Mucosa of stomach (tissue), 1 donor: ENCODE data around the gene TRIM47.

Source experiments
- H3K27me3 ChIP-seq: one replicate; pipeline ENCODE4 v1.7.0; 2013; ENCODE audit warnings: mild to moderate bottlenecking, low read length; ENCODE audit not compliant: control insufficient read depth, insufficient read depth
- H3K36me3 ChIP-seq: one replicate; pipeline ENCODE4 v1.7.0; 2013; ENCODE audit warnings: low read length; ENCODE audit not compliant: control insufficient read depth, insufficient read depth
- H3K4me1 ChIP-seq: one replicate; pipeline ENCODE4 v1.7.0; 2013; ENCODE audit warnings: mild to moderate bottlenecking, low read length; ENCODE audit not compliant: control insufficient read depth, insufficient read depth
- H3K4me3 ChIP-seq: one replicate; pipeline ENCODE4 v1.7.0; 2013; ENCODE audit warnings: low read length
- H3K9ac ChIP-seq: one replicate; pipeline ENCODE4 v1.7.0; 2013; ENCODE audit warnings: mild to moderate bottlenecking, low read length, moderate library complexity
- H3K9me3 ChIP-seq: one replicate; pipeline ENCODE4 v1.7.0; 2013; ENCODE audit warnings: mild to moderate bottlenecking, low read length, moderate library complexity; ENCODE audit not compliant: control insufficient read depth
- donor health status: Pancreatic carcinoma.

Gene TRIM47

DNA sequence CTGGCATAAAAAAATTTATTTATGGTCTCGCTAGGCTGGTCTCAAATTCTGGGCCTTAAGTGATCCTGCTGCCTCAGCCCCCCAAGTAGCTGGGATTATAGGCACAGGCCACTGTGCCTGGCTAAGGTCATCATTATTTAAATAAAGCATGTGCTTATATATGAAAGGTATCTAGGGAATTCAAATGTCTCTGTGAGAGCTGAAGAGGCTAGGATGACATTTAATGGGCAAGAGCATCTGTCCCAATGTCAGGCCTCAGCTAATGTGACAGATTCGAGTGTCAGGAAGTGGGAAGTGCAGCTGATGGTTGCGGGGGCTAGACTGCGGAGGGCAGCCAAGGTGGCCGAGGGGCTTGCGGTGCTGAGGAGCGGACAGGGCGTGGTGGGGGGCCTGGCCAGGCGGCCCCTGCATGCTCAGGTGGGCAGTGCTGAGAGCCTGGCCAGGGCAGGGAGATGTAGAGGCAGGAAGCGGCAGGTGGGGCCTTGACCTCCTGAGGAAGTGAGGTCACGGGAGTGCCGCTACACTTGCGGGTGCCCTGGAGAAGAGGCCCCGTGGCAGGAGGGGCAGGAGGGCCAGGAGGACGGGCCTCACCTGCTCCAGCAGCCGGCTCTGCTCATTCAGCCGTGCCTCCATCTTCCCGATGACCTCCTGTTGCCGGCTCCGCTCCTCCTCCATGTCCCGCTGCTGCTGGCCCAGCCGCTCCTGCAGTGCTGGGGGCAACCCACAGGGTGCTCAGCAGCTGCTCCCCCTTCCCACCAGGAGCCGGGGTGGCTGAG is 38.9 kb upstream of the TRIM47 start:
- no peak overlapping the region for H3K4me3 ChIP-seq
- no peaks in the 10 kb centered on the region for H3K27me3 ChIP-seq
- no peaks in the 10 kb centered on the region for H3K36me3 ChIP-seq
- H3K4me1 ChIP-seq = no peaks in the 10 kb centered on the region
- no peaks in the 10 kb centered on the region for H3K9me3 ChIP-seq
- no peak overlapping the region for H3K9ac ChIP-seq

DNA sequence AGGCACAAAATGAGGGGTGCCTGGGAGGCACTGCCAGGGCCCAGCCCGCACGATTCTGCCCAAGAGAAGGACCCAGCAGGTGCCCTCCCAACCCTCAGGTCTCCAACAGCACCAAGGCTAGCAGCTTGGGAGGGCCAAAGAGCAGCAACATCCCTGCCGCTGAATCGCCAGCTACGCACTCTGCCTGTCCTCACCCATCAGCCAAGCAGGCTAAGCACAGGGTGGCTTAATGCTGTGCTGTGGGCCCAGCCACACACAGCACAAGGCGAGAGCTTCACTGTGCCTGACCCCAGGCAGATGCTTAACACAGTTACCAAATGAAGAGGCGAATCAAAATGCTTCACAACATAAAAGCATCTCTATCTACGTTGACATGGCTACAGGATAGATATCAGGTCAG is 36.9 kb upstream of the TRIM47 start:
- H3K9ac ChIP-seq = no peak overlapping the region
- H3K4me3 ChIP-seq = no peak overlapping the region
- no peaks in the 10 kb centered on the region for H3K36me3 ChIP-seq
- H3K4me1 ChIP-seq = no peaks in the 10 kb centered on the region
- no peaks in the 10 kb centered on the region for H3K9me3 ChIP-seq
- H3K27me3 ChIP-seq = no peaks in the 10 kb centered on the region

DNA sequence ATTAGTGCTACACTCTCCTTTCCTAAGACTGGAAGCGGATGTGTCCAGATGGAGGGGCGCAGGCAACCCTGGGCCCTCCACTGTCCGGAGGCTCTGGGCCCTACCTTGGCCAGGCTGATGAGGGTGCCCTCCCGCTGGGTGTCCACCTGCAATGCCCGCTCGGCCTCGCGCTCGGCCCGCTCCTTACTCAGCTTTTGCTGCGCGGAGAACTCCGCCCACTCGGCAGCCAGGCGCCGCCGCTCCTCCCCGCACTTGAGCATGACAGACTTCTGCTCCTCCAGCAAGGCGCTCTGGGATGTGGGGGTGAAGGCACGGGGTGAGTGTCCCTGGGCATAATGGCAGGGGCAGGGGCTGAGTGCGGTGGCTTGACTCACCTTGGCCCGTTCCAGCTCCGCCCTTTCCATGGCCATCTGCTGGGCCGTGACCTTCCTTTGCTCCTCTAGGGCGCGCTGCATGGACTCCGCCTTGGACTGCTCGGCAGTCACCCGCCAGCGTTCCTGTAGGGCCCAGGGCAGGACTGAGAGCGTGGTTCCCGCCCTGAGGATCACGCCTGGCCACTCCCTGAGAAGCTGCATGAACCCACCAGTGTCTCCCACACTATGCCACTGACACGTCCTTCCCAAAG is 36.4 kb upstream of the TRIM47 start:
- Histone ChIP-seq H3K36me3 (no peaks in the 10 kb centered on the region), H3K9me3 (no peaks in the 10 kb centered on the region), H3K4me3 (no peak overlapping the region), H3K4me1 (no peaks in the 10 kb centered on the region), H3K27me3 (no peaks in the 10 kb centered on the region), H3K9ac (no peak overlapping the region)

DNA sequence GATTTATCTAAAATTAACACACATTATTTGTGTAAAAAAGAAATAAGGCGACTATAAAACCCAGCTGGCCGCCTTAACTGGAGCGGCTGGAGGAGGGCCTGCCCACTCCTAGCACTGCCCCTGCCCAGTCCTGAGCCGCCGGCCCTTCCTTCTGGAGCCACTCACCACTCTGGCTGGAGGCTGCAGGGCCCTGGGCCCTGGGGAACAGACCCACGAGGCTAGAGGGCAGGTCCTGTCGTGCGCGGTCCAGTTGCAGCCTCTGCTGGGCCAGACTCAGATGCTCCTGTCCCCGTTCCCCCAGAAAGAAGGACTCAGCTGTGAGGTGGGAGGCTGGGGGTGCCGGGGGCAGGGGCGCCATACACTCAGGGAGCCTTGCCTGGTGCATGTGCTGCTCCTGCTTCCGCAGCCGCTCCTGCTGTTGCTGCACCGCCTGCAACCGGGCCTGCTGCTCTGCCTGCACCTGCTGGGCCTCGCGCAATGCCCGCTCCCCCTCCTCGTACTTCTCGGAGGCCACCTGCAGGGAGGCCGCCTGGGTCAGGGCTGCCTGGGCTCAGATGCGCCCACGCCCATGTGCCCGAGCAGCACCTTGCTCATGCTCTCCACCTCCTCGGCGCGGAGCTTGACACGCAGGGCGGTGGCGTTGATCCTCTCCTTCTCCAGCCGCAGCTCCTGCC is 35.3 kb upstream of the TRIM47 start:
- Histone ChIP-seq H3K9ac (no peak overlapping the region), H3K4me1 (no peaks in the 10 kb centered on the region), H3K9me3 (no peaks in the 10 kb centered on the region), H3K27me3 (no peaks in the 10 kb centered on the region), H3K4me3 (no peak overlapping the region), H3K36me3 (no peaks in the 10 kb centered on the region)

DNA sequence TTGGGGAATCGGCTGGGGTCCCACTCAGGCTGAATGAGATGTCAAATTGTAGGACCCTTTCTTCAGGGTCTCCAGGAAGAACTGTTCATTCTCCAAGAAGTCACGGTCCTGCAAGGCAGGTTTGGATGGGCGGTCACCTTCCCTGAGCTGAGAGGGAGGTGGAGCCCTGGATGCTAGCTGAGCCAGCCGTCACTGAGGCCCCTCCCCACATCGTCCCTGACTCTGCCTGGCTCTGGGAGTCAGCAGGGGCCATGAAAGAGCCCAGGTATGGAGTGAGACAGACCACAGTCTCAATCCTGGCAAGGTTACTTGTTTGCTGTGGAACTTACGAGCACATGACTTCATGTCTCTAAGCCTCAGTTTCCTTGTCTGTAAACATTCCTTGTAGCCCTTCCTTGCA is 32.3 kb upstream of the TRIM47 start:
- Histone ChIP-seq H3K36me3 (no peaks in the 10 kb centered on the region), H3K4me3 (no peak overlapping the region), H3K9ac (no peak overlapping the region), H3K9me3 (no peaks in the 10 kb centered on the region), H3K27me3 (no peaks in the 10 kb centered on the region), H3K4me1 (no peaks in the 10 kb centered on the region)

DNA sequence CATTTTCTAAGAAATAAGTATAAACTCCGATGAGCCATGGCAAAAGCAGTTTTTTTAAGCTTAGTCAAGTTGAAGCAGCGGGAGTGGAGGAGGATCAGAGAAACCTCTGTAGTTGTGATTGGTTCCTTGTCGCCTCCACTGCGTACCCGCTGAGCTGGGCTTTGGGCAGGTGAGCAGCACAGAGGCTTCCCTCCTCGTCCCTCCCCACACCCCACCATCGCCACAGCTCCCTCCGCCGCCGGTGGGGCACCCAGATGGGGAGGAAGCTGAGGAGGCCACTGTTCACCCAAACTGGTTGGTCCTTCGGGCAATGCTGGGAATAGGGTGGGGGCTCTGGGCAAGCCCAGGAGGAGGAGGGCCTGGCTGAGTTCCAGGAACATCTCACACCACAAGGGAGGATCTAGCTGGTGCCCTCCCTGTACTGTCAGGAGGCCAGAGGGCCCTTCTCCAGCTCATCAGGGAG is 31.5 kb upstream of the TRIM47 start:
- H3K4me3 ChIP-seq = no peak overlapping the region
- H3K36me3 ChIP-seq = no peaks in the 10 kb centered on the region
- no peak overlapping the region for H3K9ac ChIP-seq
- H3K4me1 ChIP-seq = no peaks in the 10 kb centered on the region
- H3K27me3 ChIP-seq = no peaks in the 10 kb centered on the region
- H3K9me3 ChIP-seq = no peaks in the 10 kb centered on the region

DNA sequence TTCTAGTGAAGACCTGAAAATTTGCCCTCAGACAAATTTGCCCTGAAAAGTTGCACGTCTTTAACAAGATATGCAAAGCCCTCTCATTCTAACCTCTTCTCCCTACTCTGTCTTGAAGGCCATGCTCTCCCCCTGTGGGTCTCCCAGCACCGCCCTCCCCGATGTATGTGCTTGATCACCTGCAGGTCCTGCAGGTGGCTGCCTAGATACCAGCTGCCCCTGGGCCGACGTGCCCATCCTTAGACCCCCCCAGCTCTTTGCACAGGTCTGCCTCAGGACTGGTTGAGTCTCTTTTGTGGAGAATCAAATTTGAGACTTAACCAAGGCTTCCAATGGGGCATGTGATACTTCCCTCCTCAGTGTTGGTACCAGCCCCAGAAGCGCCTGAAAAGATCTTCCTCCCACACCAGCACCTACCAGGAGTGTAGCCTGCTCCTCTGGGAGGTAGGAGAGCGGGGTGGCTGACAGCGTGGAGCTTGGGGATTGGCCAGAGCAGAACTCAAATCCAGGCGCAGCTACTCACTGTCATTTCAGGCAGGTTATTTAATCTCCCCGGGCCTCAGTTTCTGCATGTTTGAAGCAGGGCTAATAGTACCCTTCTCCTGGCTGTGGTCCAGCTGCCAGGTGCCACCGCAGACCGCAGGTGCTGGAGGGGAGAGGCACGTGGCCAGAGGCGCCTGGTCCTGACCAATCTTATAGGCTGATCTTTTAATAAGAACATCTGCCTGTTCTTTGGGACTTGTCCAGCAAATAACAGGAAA is 30.9 kb upstream of the TRIM47 start:
- H3K36me3 ChIP-seq = no peaks in the 10 kb centered on the region
- H3K4me3 ChIP-seq = no peak overlapping the region
- no peaks in the 10 kb centered on the region for H3K4me1 ChIP-seq
- H3K9me3 ChIP-seq = no peaks in the 10 kb centered on the region
- no peak overlapping the region for H3K9ac ChIP-seq
- H3K27me3 ChIP-seq = no peaks in the 10 kb centered on the region

DNA sequence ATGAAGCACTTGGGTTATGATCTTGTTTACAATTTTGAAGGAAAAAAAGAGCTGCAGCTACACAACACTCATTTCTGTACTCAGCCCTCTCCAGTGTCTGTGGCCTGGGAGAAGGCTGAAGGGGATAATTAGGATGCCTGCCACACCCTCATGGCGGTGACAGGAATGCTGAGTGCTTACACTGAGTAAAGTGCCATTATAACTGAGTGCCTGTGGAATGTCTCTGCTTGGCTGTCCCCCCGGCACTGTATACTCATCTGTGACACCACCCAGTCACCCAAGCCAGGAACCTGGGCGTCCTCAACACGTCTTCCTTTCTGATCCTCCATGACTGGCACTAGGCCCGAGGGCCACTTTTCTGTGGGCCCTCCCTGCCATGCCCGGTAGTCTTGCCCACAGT is 29.8 kb upstream of the TRIM47 start:
- no peaks in the 10 kb centered on the region for H3K27me3 ChIP-seq
- no peak overlapping the region for H3K9ac ChIP-seq
- H3K4me1 ChIP-seq = peaks cover 6% of the 10 kb centered on the region
- H3K4me3 ChIP-seq = no peak overlapping the region
- H3K9me3 ChIP-seq = no peaks in the 10 kb centered on the region
- H3K36me3 ChIP-seq = no peaks in the 10 kb centered on the region

DNA sequence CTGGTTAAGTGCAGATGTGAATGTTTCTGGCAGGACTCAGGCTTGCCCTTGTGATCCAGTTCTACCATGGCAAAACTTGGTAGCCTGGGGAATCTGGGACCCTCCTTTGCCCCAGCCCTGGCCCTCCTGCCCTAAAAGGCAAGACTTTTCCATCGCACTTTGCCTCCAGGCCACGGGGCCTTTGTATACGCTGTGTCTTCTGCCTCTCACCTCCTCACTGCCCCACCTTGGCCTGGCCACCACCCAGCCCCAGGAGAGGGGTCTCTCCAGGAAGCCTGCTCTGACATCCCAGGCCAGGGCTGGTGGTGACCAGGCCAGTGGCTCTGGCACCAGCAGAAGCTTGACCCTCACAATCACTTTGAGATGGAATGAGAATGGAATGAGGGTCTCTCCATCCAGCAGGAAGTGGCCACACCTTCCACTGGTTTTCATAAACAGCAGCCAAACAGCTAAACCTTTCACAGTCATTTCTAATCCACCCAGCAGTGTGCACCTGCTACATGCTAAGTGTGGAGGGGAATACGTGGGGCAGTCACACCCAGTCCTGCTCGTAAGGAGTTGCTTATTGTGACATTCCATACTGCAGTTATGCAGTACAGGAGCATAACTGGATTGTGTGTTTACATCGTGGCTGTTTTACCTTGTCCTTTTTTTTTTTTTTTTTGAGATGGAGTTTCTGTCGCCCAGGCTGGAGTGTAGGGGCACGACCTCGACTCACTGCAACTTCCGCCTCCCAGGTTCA is 27.9 kb upstream of the TRIM47 start:
- no peaks in the 10 kb centered on the region for H3K27me3 ChIP-seq
- H3K9ac ChIP-seq = no peak overlapping the region
- peaks cover 6% of the 10 kb centered on the region for H3K4me1 ChIP-seq

DNA sequence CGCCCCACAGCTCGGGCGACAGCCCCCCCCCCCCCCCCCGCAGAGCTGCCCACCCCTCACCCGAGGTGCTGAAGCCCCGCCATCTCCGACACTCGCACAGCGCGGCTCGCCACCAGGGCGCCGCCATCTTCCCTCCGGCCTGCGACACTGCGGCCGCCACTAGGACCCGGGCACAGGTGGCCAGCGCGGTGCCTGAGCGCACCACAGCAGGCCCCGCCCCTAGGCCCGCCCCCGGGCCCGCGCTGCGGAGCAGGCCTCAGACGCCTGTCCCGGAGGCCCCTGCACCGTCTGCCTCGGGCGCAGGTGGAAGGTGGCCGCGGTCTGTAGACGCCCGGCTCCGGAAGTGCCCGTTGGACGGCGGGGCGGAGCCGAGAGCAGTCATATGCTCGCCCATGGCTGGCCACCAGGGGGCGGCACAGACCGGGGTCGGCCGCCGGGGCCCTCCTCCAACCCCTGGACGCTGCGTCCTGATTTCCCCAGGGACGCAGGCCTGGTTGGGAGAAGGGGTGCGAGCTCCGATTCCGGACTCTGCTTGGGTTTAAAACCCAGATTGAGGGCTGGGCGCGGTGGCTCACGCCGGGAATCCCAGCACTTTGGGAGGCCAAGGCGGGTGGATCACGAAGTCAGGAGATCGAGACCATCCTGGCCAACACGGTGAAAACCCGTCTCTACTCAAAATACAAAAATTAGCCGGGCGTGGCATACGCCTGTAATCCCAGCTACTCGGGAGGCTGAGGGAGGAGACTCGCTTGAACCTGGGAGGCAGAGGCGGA is 26.6 kb upstream of the TRIM47 start, which contains the start of gene MRPL38:
MRPL38 (minus strand) TSS at position 136 of the 773 bp plus-strand sequence; CDS start at position 127, 9 bp downstream.
- H3K9me3 ChIP-seq = no peaks in the 10 kb centered on the region
- H3K4me3 ChIP-seq = peak within 1 kb of the TSS; percentile 14
- H3K4me1 ChIP-seq = peaks cover 6% of the 10 kb centered on the region
- no peaks in the 10 kb centered on the region for H3K27me3 ChIP-seq
- no peaks in the 10 kb centered on the region for H3K36me3 ChIP-seq
- H3K9ac ChIP-seq = peak within 1 kb of the TSS; percentile 85

More for the DNA sequence above, 27.9 kb upstream of the TRIM47 start:
- no peaks in the 10 kb centered on the region for H3K9me3 ChIP-seq
- H3K4me3 ChIP-seq = no peak overlapping the region
- no peaks in the 10 kb centered on the region for H3K36me3 ChIP-seq

DNA sequence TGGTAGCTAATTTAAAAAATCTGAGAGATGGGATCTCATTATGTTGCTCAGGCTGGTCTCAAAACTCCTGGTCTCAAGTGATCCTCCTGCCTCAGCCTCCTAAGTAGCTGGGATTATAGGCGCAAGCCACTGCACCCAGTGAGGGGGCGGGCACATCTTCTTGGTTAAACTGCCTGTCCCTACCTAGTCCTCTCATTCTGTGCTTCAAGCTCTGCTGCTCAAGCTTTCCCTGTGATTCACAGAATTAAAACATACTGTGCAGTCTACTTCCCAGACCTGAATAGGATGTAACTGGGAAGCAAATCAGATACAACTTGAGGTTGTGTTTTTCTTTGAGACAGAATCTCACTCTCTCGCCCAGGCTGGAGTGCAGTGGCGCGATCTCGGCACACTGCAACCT is 24.0 kb upstream of the TRIM47 start:
- Histone ChIP-seq H3K9ac (no peak overlapping the region), H3K36me3 (no peaks in the 10 kb centered on the region), H3K27me3 (no peaks in the 10 kb centered on the region), H3K9me3 (no peaks in the 10 kb centered on the region), H3K4me1 (peaks cover 10% of the 10 kb centered on the region), H3K4me3 (no peak overlapping the region)
